IPS DF 19.7 (cell line): ENCODE results near the gene GALNT13.

ENCODE experiments used
- DNase-seq: peaks from one replicate; pipeline ENCODE4 v3.0.0-alpha.2; 2013; ENCODE audit warnings: low read depth, low spot score

The GALNT13 gene

GRCh38 chr2:153944800-153945199 is 73.1 kb downstream of the GALNT13 start:
- no peak for DNase-seq

GRCh38 chr2:153946036-153946435 is 74.3 kb downstream of the GALNT13 start:
- no peak for DNase-seq

GRCh38 chr2:153953761-153954160 is 82.0 kb downstream of the GALNT13 start:
- no peak for DNase-seq

- DNase-seq: no peak
Measured at GRCh38 chr2:153963256-153963655, 91.5 kb downstream of the GALNT13 start.

GRCh38 chr2:153967248-153967973 is 95.7 kb downstream of the GALNT13 start:
- no peak for DNase-seq

GRCh38 chr2:153971250-153971649 is 99.5 kb downstream of the GALNT13 start:
- DNase-seq: no peak

- no peak for DNase-seq
Measured at GRCh38 chr2:153971855-153972254, 100.1 kb downstream of the GALNT13 start.

GRCh38 chr2:153972412-153972811 is 100.7 kb downstream of the GALNT13 start:
- no peak for DNase-seq

- DNase-seq: no peak
Measured at GRCh38 chr2:153986488-153987229, 114.9 kb downstream of the GALNT13 start.

- no peak for DNase-seq
Measured at GRCh38 chr2:153990771-153991170, 119.0 kb downstream of the GALNT13 start.

- DNase-seq: no peak
Measured at GRCh38 chr2:154013514-154013913, 141.8 kb downstream of the GALNT13 start.

- DNase-seq: no peak
Measured at GRCh38 chr2:154015233-154015632, 143.5 kb downstream of the GALNT13 start.

- no peak for DNase-seq
Measured at GRCh38 chr2:154029504-154029903, 157.8 kb downstream of the GALNT13 start.

GRCh38 chr2:154032220-154032619 is 160.5 kb downstream of the GALNT13 start:
- DNase-seq: no peak

GRCh38 chr2:154046493-154046892 is 174.8 kb downstream of the GALNT13 start:
- DNase-seq: no peak

GRCh38 chr2:154048905-154049304 is 177.2 kb downstream of the GALNT13 start:
- no peak for DNase-seq

GRCh38 chr2:154049561-154049960 is 177.8 kb downstream of the GALNT13 start:
- DNase-seq: no peak

GRCh38 chr2:154067124-154067523 is 195.4 kb downstream of the GALNT13 start:
- DNase-seq: no peak

GRCh38 chr2:154078926-154079325 is 207.2 kb downstream of the GALNT13 start:
- DNase-seq: no peak

- DNase-seq: no peak
Measured at GRCh38 chr2:154092571-154092970, 220.8 kb downstream of the GALNT13 start.

- no peak for DNase-seq
Measured at GRCh38 chr2:154093856-154094255, 222.1 kb downstream of the GALNT13 start.

- DNase-seq: no peak
Measured at GRCh38 chr2:154097833-154098398, 226.2 kb downstream of the GALNT13 start.

- DNase-seq: no peak
Measured at GRCh38 chr2:154120706-154121105, 249.0 kb downstream of the GALNT13 start.
